ENCODE results near the gene MCM8. TPM values are rescaled to one million over a fixed set of nuclear protein-coding genes. Genes with fewer than 3 reads are reported as not detected.

The MCM8 gene
- 1 to 10 TPM; 4.0 to 5.6 (median 4.4) TPM for total RNA-seq

- Histone ChIP-seq H3K27me3 (no peaks in the 10 kb centered on the region), H3K4me1 (peaks cover 8 to 32% (median 23%) of the 10 kb centered on the region in 4 donors), H3K4me3 (peak within 1 kb of the TSS; percentile 65 to 79 (median 70)), H3K27ac (replicated peaks in 1 of 4) (peak within 1 kb of the TSS; percentile 68 to 90 (median 83)), H3K9me3 (no peaks in the 10 kb centered on the region), H3K36me3 (peaks cover 10 to 48% (median 29%) of the 10 kb centered on the region in 4 donors)
- intact Hi-C loops (cut with DNase I): loop anchor here (2.0 to 5.0 kb wide), 2 partner anchors 52 to 127 kb away; no protein-coding TSS in a partner anchor
- WGBS: under 1% methylated on average over 48 of the region's 61 CpGs
- DNase-seq (ENCODE audit: extremely low spot score): peak; percentile 99
- TF ChIP-seq EP300 (IDR thresholded peaks at IDR 0.05): no peak
- no peak for TF ChIP-seq CTCF (IDR thresholded peaks at IDR 0.05)
- peak; percentile 82 to 94 for TF ChIP-seq POLR2AphosphoS5 (IDR thresholded peaks at IDR 0.05)
Observed at GRCh38 chr20:5950271-5951031, at the start of gene MCM8, which contains the start of gene TRMT6. Gene MCM8 (plus strand): TSS chr20:5950652. CDS start chr20:5952016, 1,364 bp downstream. Gene TRMT6 (minus strand): TSS chr20:5950533. CDS start chr20:5950405, 128 bp downstream.

GRCh38 chr20:5900908-5901307, 49.5 kb upstream of the MCM8 start:
- no peaks in the 10 kb centered on the region for H3K36me3 ChIP-seq
- H3K27ac ChIP-seq (replicated peaks in 1 of 4): no peak overlapping the region
- H3K9me3 ChIP-seq: no peaks in the 10 kb centered on the region
- intact Hi-C loops (cut with DNase I): no loop called here
- peaks cover 0 to 12% (median 0%) of the 10 kb centered on the region in 4 donors for H3K27me3 ChIP-seq
- DNase-seq (ENCODE audit: extremely low spot score): no peak
- no peak for TF ChIP-seq CTCF (IDR thresholded peaks at IDR 0.05)
- TF ChIP-seq POLR2A (IDR thresholded peaks at IDR 0.05; ENCODE audit: low read depth): no peak
- TF ChIP-seq POLR2AphosphoS5 (IDR thresholded peaks at IDR 0.05): no peak
- no peak for TF ChIP-seq EP300 (IDR thresholded peaks at IDR 0.05)
- H3K4me3 ChIP-seq: no peak overlapping the region
- H3K4me1 ChIP-seq: no peaks in the 10 kb centered on the region
- 68% methylated on average over 1 of the region's 1 CpG for WGBS

GRCh38 chr20:5908981-5909380, 41.5 kb upstream of the MCM8 start:
- no peak for DNase-seq (ENCODE audit: extremely low spot score)
- no peaks in the 10 kb centered on the region for H3K36me3 ChIP-seq
- no peaks in the 10 kb centered on the region for H3K9me3 ChIP-seq
- 76% methylated on average over 2 of the region's 2 CpGs for WGBS
- TF ChIP-seq POLR2A (IDR thresholded peaks at IDR 0.05; ENCODE audit: low read depth): no peak
- TF ChIP-seq POLR2AphosphoS5 (IDR thresholded peaks at IDR 0.05): no peak
- TF ChIP-seq CTCF (IDR thresholded peaks at IDR 0.05): no peak
- TF ChIP-seq EP300 (IDR thresholded peaks at IDR 0.05): no peak
- peaks cover 9 to 11% (median 10%) of the 10 kb centered on the region in 4 donors for H3K4me1 ChIP-seq
- H3K27me3 ChIP-seq: peaks cover 0 to 50% (median 5%) of the 10 kb centered on the region in 4 donors
- intact Hi-C loops (cut with DNase I): no loop called here
- H3K27ac ChIP-seq (replicated peaks in 1 of 4): no peak overlapping the region
- H3K4me3 ChIP-seq: no peak overlapping the region

GRCh38 chr20:5910186-5910585, 40.3 kb upstream of the MCM8 start:
- H3K9me3 ChIP-seq: no peaks in the 10 kb centered on the region
- no peaks in the 10 kb centered on the region for H3K36me3 ChIP-seq
- WGBS: 60% methylated on average over 6 of the region's 6 CpGs
- H3K27me3 ChIP-seq: peaks cover 0 to 49% (median 5%) of the 10 kb centered on the region in 4 donors
- intact Hi-C loops (cut with DNase I): no loop called here
- peaks cover 9 to 11% (median 10%) of the 10 kb centered on the region in 4 donors for H3K4me1 ChIP-seq
- H3K4me3 ChIP-seq: no peak overlapping the region
- TF ChIP-seq POLR2A (IDR thresholded peaks at IDR 0.05; ENCODE audit: low read depth) (no peak), CTCF (IDR thresholded peaks at IDR 0.05) (no peak), EP300 (IDR thresholded peaks at IDR 0.05) (no peak), POLR2AphosphoS5 (IDR thresholded peaks at IDR 0.05) (no peak)
- no peak overlapping the region for H3K27ac ChIP-seq (replicated peaks in 1 of 4)
- no peak for DNase-seq (ENCODE audit: extremely low spot score)
